BE2C (cell line): ENCODE data around the gene CCDC86.

Experiments used
- DNase-seq: peaks from one replicate; pipeline ENCODE4 v3.0.0-alpha.2; 2020
- H3K27me3 ChIP-seq: fragments of 250-450 bp; sonication (Bioruptor Pico); 2 replicates; pipeline ENCODE4 v1.5.1; 2020; ENCODE audit warnings: mild to moderate bottlenecking
- H3K36me3 ChIP-seq: fragments of 250-450 bp; sonication (Bioruptor Pico); 2 replicates; pipeline ENCODE4 v1.5.1; 2020; ENCODE audit warnings: mild to moderate bottlenecking
- H3K4me1 ChIP-seq: fragments of 250-450 bp; sonication (Bioruptor Pico); 2 replicates; pipeline ENCODE4 v1.5.1; 2020
- H3K4me3 ChIP-seq: 2 replicates; pipeline ENCODE4 v1.5.1; 2011; ENCODE audit warnings: low read depth, low read length
- H3K9me3 ChIP-seq: fragments of 250-450 bp; sonication (Bioruptor Pico); 2 replicates; pipeline ENCODE4 v1.5.1; 2020
- CTCF ChIP-seq: IDR thresholded peaks from 2 replicates; pipeline ENCODE4 v1.5.1; 2012; ENCODE audit warnings: mild to moderate bottlenecking, low read depth, low read length

CCDC86 gene

GRCh38 chr11:60870733-60871377 is 28.9 kb downstream of the CCDC86 start:
- Histone ChIP-seq H3K36me3 (no peaks in the 10 kb centered on the region), H3K9me3 (no peaks in the 10 kb centered on the region), H3K27me3 (no peaks in the 10 kb centered on the region), H3K4me1 (no peaks in the 10 kb centered on the region), H3K4me3 (no peak overlapping the region)
- no peak for TF ChIP-seq CTCF
- no peak for DNase-seq

- no peaks in the 10 kb centered on the region for H3K9me3 ChIP-seq
- no peak for DNase-seq
- no peak overlapping the region for H3K4me3 ChIP-seq
- TF ChIP-seq CTCF = no peak
- no peaks in the 10 kb centered on the region for H3K4me1 ChIP-seq
- no peaks in the 10 kb centered on the region for H3K36me3 ChIP-seq
- H3K27me3 ChIP-seq = no peaks in the 10 kb centered on the region
These were observed 29.6 kb downstream of the CCDC86 start for GRCh38 chr11:60871378-60872061.

GRCh38 chr11:60872124-60872960 is 30.4 kb downstream of the CCDC86 start:
- Histone ChIP-seq H3K36me3 (no peaks in the 10 kb centered on the region), H3K4me1 (no peaks in the 10 kb centered on the region), H3K27me3 (no peaks in the 10 kb centered on the region), H3K4me3 (no peak overlapping the region), H3K9me3 (no peaks in the 10 kb centered on the region)
- TF ChIP-seq CTCF = no peak
- no peak for DNase-seq

GRCh38 chr11:60872961-60873524 is 31.1 kb downstream of the CCDC86 start:
- no peaks in the 10 kb centered on the region for H3K27me3 ChIP-seq
- TF ChIP-seq CTCF = no peak

GRCh38 chr11:60873533-60873932 is 31.6 kb downstream of the CCDC86 start:
- no peaks in the 10 kb centered on the region for H3K9me3 ChIP-seq
- H3K4me1 ChIP-seq = no peaks in the 10 kb centered on the region
- DNase-seq = no peak
- no peaks in the 10 kb centered on the region for H3K36me3 ChIP-seq
- no peak for TF ChIP-seq CTCF
- no peaks in the 10 kb centered on the region for H3K27me3 ChIP-seq
- H3K4me3 ChIP-seq = no peak overlapping the region

More at GRCh38 chr11:60872961-60873524, 31.1 kb downstream of the CCDC86 start:
- no peak for DNase-seq
- H3K9me3 ChIP-seq = no peaks in the 10 kb centered on the region
- no peaks in the 10 kb centered on the region for H3K36me3 ChIP-seq
- no peak overlapping the region for H3K4me3 ChIP-seq
- H3K4me1 ChIP-seq = no peaks in the 10 kb centered on the region
